NCI-H2196 treated with DMSO at 0.1 percent for 48 hours (cell line): ENCODE measurements around the gene LGALS9.

ENCODE experiments used
- DNase-seq: peaks from one replicate; lab custom pipeline; 2025; ENCODE audit not compliant: unreplicated experiment; lab: John Stamatoyannopoulos, UW

LGALS9 gene

DNA sequence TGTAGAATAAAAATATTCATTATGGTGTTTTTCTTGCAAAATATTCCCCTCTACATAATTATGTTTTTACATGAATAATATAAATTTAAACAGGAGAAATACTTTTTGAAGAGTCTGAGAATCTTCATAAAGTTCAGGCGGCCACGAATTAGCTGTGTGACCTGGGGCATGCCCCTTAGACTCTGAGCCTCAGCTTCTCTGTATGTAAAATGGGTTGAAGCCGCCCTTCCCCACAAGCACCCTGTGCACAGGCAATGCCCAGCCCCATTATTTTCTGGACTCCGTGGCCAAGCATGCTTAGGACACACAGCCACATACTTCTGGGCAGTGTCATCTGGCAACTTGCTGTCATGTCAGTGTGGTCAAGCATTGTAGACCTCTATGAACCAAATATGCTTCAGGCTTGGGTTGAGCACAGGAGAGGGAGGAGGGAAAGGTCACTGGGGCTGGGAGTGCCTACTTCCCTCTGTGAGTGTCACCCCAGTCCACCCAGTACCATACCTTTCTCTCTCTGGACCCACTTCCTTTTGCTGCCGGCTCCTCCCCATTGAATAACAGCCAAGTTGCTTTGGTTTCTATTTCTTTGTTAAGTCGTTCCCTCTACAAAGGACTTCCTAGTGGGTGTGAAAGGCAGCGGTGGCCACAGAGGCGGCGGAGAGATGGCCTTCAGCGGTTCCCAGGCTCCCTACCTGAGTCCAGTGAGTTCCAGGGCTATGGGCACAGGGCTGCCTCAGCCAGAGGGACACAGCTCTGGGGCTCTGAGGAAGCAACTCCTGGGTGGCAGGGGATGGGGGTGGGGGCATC lies at the start of gene LGALS9:
Gene LGALS9 (plus strand): TSS at position 582 of the 804 bp plus-strand sequence. CDS start 78 bp downstream, at position 660.
- DNase-seq: no peak

GRCh38 chr17:27582696-27583095 lies 48.3 kb upstream of the LGALS9 start:
- DNase-seq: no peak

DNA sequence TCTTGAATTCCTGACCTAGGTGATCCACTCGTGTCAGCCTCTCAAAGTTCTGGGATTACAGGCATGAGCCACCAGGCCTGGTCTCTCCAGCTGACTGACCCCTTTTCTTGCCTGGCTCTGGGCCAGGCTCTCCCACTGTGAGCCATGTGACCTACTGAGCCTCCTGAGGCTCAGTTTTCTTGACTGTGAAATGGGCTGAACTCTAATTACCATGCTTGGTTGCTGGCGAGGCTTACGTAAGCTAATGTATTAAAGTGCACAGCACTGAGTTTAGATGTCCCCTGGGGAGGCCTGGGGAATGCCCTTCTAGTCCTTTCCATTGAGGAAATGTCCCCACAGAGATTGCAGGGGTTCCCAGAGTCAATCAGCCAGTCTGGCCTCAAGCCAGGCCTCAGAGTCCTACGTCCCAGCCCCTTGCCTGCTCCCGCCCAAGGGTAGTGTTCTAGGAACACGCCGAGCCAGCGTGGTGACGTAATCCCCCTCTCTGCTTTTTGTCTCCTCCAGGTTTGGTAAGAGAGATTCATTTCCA lies 45.8 kb upstream of the LGALS9 start:
- no peak for DNase-seq

- no peak for DNase-seq
Observed at GRCh38 chr17:27585792-27586191, 45.2 kb upstream of the LGALS9 start.

- DNase-seq: no peak
Observed at GRCh38 chr17:27586203-27586721, 44.7 kb upstream of the LGALS9 start.

GRCh38 chr17:27588354-27588753 lies 42.6 kb upstream of the LGALS9 start:
- DNase-seq: no peak

- DNase-seq: no peak
Observed at GRCh38 chr17:27590864-27591263, 40.1 kb upstream of the LGALS9 start.

DNA sequence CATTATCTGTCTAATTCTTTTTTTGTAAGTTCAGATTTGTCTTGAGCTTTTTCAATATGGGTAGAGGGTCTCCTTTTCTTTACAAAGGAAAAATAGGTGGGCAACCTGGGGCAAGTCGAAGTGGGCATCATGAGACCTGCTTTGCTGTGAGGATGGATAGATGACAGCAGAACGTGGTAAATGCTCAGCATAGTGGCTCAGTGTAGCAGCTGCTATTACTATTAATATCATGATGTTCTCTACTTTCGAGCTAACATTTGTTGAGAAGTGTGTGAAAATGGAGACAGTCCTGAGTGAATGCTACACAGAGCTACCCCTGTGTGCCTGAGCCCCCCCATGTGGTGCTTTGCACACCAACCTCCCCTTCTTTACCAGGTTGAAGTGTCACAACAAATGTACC lies 39.0 kb upstream of the LGALS9 start:
- DNase-seq: no peak

DNA sequence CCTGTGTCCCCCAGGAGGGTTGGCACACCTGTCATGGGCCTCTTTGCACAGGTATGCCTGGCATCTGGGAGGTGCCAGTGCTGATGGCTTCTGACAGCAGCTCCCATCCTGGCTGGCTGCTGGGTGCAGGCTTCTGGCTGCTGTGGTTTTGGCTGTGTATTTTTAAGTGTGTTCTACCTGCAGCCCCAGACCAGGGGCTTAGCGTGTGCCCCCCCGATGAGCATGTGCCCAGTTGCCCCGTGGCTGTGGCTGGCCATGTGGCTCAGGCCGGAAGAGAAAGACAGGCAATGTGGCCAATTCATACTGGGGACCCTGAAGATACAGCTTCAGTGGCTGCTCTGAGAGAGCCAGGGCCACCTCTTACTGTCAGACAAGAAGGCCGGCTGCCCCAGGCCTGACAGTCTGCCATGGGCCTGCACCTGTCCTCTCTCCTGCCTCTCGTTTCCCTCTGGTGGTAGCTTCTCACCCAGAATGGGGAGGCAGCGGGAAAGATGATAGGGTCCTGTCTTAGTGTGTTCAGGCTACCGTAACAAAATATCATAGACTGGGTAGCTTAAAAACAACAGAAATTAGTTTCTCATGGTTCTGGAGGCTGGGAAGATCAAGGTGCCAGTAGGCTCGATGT lies 37.6 kb upstream of the LGALS9 start:
- no peak for DNase-seq

DNA sequence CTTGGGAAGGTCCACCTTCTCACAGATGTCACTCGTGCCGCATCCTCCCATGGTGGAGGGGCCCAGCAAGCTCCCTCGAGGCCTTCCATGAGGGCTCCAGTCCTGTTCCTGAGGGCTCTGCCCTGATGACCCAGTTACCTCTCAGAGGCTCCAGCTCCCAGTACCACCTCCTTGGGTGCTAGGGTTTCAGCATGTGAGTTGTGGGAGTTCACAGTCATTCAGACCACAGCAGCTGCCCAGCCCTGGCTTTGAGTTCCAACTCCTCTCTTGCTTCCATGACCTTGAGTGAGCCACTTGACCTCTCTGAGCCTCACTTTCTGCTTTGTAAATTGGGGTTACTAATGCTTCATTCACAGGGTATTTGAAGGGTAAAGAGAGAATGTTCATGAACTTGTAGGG lies 37.1 kb upstream of the LGALS9 start:
- no peak for DNase-seq

DNA sequence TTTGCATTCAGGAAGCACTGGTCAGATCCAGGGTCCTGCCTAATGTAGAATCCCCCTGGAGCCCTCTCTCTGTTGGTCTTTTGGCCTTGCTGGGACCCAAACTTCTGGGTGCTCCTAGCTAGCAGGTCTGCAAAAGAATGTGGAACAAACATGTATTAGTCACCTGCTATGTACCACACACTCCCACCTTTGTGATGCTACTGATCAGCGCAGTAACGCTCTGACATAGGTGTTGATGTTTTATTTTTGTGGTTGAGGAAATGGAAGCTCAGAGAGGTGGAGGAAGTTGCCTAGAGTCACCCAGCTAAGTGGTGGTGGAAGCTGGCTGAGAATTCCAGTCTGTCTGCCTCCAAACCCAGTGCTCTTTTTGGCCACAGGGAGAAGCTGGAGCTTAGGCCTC lies 35.8 kb upstream of the LGALS9 start:
- no peak for DNase-seq

DNA sequence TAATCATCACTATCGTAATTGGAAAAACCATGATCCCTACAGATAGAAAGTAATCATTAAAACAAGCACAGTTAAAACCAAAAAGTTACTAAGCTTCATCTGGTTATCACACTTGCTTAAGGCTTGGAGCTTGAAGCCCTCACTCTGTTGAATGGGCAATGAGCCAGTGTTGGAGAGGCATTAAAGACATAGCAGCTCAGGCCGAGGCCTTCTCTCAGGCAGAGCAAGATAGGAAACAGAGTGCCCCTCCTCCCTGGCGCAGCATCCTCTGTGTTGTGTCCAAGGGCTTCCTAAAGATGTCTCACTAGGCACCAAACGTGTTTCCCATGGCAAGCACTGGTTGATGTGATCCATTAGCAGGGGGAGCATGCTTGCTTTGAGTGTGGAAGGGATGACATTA lies 34.9 kb upstream of the LGALS9 start:
- DNase-seq: no peak

GRCh38 chr17:27596566-27597187 lies 34.3 kb upstream of the LGALS9 start:
- no peak for DNase-seq

DNA sequence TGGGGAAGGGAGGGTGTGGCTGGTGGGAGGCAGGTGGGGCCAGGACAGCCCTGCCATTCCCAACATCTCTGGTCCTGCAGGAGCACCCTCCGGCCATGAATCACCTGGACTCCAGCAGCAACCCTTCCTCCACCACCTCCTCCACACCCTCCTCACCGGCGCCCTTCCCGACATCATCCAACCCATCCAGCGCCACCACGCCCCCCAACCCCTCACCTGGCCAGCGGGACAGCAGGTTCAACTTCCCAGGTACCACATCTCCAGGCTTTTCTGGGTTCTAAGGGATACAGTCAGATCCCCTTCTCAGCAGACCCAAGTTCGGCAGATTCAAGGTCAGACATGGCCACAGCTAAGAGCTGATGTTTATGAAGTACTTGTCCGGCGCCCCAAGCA lies 33.8 kb upstream of the LGALS9 start:
- DNase-seq: no peak

DNA sequence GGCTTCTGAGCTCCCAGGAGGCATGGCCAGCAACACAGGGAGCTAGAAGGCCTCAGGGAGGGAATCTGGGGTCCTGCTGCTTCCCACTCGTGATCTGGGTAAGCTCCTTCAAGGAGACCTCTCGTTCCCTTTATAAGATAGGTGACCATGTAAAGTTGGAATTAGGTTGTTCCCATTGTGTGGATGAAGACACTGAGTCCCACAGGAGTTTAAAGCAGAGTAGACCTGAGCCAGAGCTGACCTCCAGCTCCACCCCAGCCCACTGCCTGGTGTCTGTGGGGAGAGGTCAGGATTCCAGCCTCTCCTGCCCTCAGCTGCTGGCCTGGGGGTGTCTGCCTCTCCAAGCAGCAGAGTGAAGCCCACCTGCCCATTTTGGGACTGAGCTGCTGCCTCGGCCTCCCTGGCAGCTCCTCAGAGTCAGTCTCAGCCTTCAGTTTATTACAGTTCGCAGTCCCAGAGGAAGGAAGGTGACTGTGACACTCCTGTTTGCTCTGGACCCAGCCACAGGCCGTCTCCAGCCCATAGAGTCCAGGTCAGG lies 33.1 kb upstream of the LGALS9 start:
- no peak for DNase-seq

DNA sequence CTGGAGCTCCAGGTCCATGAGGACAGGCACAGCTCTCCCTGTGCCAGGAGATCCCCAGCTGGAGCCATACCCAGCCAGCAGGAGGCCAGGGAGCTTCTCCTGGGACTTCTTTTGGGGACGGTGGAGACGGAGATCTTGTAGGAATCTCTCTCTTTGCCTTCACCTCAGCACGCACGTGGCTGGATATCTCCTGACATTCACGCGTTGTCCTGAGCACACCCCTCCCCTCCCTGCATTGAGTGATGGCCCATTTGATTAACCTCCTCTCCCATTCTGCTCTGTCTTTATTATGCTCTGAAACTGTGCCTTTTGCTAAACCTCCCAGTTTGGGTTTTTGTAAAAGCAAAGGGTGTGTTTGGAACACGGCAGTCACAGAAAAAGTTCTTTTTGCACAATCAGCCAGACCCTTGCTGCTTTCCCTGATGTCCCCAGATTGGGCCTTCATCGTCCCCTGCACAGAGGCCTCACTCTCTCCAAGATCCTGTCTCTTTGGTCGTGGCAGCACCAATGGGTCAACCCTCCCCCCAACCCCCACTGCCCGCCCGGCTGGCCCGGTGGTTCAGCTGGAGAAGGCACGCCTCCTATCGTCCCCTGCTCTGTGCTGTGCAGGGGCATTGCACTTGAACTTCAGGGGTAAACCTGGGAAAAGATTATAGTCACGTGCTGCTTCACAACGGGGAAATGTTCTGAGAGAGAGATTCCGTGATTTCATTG lies 32.5 kb upstream of the LGALS9 start:
- no peak for DNase-seq

DNA sequence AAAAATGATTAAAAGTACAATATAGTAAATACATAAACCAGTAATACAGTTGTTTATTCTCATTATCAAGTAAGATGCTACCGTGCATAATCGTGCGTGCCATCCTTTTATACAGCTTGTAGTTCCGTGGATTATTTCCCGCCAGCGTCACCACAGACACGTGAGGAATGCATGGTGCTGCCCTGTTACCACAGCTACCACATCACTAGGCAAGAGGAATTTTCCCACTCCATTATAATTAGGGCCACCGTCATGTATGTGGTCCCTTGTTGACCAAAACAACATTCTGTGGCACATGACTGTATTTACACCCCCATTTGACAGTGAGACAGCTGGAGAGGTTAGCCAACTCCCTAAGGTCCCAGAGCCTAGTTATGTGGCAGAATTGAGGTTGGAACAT lies 30.5 kb upstream of the LGALS9 start:
- no peak for DNase-seq

DNA sequence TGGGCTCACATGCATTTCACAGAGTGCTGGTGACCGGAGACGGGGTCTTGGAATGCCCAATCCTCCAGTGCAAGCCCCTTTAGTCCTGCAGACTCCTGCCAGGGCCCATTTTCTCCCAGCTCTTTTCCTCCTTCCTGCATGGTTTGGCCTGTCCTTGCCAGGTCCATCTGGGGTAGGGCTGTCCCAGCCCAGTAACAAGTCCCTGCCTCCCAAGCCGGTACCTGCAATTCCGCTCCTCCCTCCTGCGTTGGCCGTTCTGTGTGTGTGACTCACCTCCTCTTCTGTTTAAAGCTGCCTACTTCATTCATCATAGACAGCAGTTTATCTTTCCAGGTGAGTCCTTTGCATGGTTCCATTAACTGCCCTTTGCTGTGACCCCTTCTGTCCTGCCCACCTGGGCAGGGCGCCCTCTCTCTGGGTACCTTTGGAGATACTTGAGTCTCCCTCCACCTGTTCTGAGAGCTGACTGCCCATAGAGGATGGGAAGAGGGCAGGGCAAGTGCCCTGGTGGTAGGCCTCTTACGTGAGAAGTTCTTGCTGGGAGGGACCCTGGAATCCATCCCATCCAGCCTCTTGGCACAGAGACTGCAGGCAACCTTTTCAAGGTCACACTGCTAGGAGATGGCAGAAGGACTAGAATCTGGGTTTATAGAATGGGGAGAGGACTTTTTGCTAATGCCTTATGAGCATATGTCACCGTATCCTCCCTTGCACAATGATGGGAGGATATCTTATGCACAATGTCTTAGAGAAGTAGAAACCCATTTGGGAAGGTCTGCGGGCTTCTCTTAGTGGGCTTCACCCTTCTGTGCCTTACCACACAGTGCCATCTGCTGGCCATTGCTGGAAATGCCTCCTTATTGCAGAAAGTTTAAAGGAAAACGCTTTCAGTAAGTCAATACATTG lies 29.7 kb upstream of the LGALS9 start:
- DNase-seq: no peak

- DNase-seq: no peak
Observed at GRCh38 chr17:27601975-27602302, 29.0 kb upstream of the LGALS9 start.
